Measurements from ENCODE around the gene MTHFD2. TPM values are rescaled to one million over a fixed set of nuclear protein-coding genes. Genes with fewer than 3 reads are reported as not detected.

MTHFD2 gene
- total and polyA plus RNA-seq, 2 of the 8 experiments (the other 6 are each of a cell fraction or from before 2014, with no cell fraction given): 99.5 to 291 TPM

DNA sequence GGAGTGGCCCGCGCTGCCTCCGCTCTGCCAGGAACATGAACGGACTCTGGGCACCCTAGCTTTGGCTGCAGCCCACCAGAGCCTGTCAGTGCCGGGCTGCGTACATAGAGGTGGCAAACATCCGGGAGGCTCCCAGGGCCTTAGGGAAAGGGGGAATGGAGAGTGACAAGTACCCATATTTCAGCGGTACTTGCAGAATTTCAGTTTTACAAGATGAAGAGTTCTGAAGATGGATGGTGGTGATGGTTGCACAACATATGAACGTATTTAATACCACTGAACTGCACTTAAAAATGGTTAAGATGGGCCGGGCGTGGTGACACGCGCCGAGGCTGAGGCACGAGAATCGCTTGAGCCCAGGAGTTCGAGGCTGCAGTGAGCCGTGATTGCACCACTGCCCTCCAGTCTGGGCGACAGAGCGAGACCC, 873 bp downstream of the MTHFD2 start:
- peaks cover 8% of the 10 kb centered on the region for H3K23me2 ChIP-seq (ENCODE audit: low read depth, low read length)
- H4K5ac ChIP-seq (ENCODE audit: insufficient read length, low read depth, low read length): no peak overlapping the region
- 1% methylated on average over 18 of the region's 20 CpGs; no CpG with 5 or more reads in 1 of the 2 experiments for WGBS, 2 experiments (ENCODE audit: extremely low coverage in 1 of 2, insufficient coverage in 1 of 2, insufficient read length in 1 of 2, insufficient replicate concordance in 2 of 2, low coverage in 1 of 2, low lambda C conversion rate in 2 of 2, missing lambda C conversion rate in 1 of 2)
- H3K27ac ChIP-seq (ENCODE audit: low read depth, low read length): peak overlapping the region; percentile 97; the same call in 1 of the 2 replicates
- H3K4me2 ChIP-seq (ENCODE audit: insufficient read depth in 1 of 2, low read depth in 2 of 2, low read length in 2 of 2): peak overlapping the region; percentile 98 to 100
- H2AK5ac ChIP-seq (ENCODE audit: low read depth, low read length): no peak overlapping the region
- no peak overlapping the region for H2AFZ ChIP-seq (ENCODE audit: low read length)
- no peak for FAIRE-seq
- no peak overlapping the region; the same call in 1 of the 2 replicates for H2BK12ac ChIP-seq (ENCODE audit: low read depth, low read length)
- peak overlapping the region; percentile 100; the same call in 1 of the 2 replicates for H4K8ac ChIP-seq (ENCODE audit: extremely low read depth, insufficient read depth, low read length)
- peaks cover 21 to 29% of the 10 kb centered on the region in 2 experiments for H4K20me1 ChIP-seq (replicated peaks in 1 of 2; ENCODE audit: control insufficient read depth in 1 of 2, insufficient read depth in 2 of 2, low read length in 2 of 2)
- H3K23ac ChIP-seq (ENCODE audit: insufficient read length): no peak overlapping the region
- ChIA-PET CTCF (ENCODE audit: partially characterized antibody) (interaction anchor here (0.8 to 2.9 kb wide), 11 partner anchors 10 to 217 kb away, joined by 3 to 23 read pairs (median 3); partner anchors contain the start of genes BOLA3 and MOB1A), POLR2A (ENCODE audit: partially characterized antibody) (interaction anchor here (0.6 to 72.1 kb wide), 25 partner anchors 10 to 462 kb away, joined by 3 to 2699 read pairs (median 4); partner anchors contain the start of genes BOLA3, MOB1A, MTHFD2 and STAMBP)
- H3K4me3 ChIP-seq (ENCODE audit: extremely low read depth in 1 of 4, insufficient read depth in 2 of 4, low read depth in 3 of 4, low read length in 4 of 4): peak overlapping the region; percentile 85 to 98 (median 89)
- no peak overlapping the region for H2BK120ac ChIP-seq (replicated peaks; ENCODE audit: low read depth, low read length)
- no peak overlapping the region for H2BK15ac ChIP-seq (ENCODE audit: low read length)
- H3K4ac ChIP-seq (replicated peaks; ENCODE audit: insufficient read length, low read depth, low read length): no peak overlapping the region
- peak overlapping the region; percentile 55; the same call in 1 of the 2 replicates for H2BK5ac ChIP-seq (ENCODE audit: low read depth, low read length)
- H3K14ac ChIP-seq (ENCODE audit: insufficient read length): no peak overlapping the region
- no peaks in the 10 kb centered on the region for H3K9me3 ChIP-seq (ENCODE audit: insufficient read depth in 2 of 2, low read depth in 1 of 2, low read length in 1 of 2)
- no peaks in the 10 kb centered on the region for H3K27me3 ChIP-seq (replicated peaks in 1 of 4; ENCODE audit: control insufficient read depth in 3 of 4, extremely low read depth in 1 of 4, insufficient read depth in 3 of 4, low read length in 3 of 4)
- peaks cover 3% of the 10 kb centered on the region; the same call in 1 of the 2 replicates for H3K79me1 ChIP-seq (ENCODE audit: low read depth, low read length)
- peaks cover 0 to 9% (median 7%) of the 10 kb centered on the region in 4 experiments; a peak in 5 of 7 replicates for H3K4me1 ChIP-seq (replicated peaks in 1 of 4; ENCODE audit: control insufficient read depth in 3 of 4, insufficient read depth in 4 of 4, low read length in 3 of 4)
- H3K56ac ChIP-seq (replicated peaks; ENCODE audit: insufficient read length, low read depth, low read length): no peak overlapping the region
- H3K18ac ChIP-seq (ENCODE audit: extremely low read depth, low read length): no peak overlapping the region; the same call in 1 of the 2 replicates
- no peak overlapping the region for H4K91ac ChIP-seq (replicated peaks; ENCODE audit: insufficient read length, low read length)
- H3K79me2 ChIP-seq (ENCODE audit: control insufficient read depth in 1 of 2, insufficient read depth in 2 of 2, low read length in 2 of 2): peaks cover 41 to 59% of the 10 kb centered on the region in 2 experiments
- no peak for DNase-seq (ENCODE audit: low read depth in 1 of 2, low spot score in 2 of 2)
- H3K9ac ChIP-seq (replicated peaks in 1 of 4; ENCODE audit: extremely low read depth in 1 of 4, low read depth in 3 of 4, low read length in 3 of 4): peak overlapping the region; percentile 96 to 100 (median 99)
- no peak overlapping the region for H2BK20ac ChIP-seq (ENCODE audit: low read length)
- H3K36me3 ChIP-seq (ENCODE audit: control insufficient read depth in 2 of 4, insufficient read depth in 4 of 4, low read length in 3 of 4): peaks cover 0 to 39% (median 2%) of the 10 kb centered on the region in 4 experiments; a peak in 4 of 8 replicates
- TF ChIP-seq SAP30 (IDR thresholded peaks at IDR 0.05; ENCODE audit: insufficient read depth, insufficient replicate concordance, low read length) (peak; percentile 88), ZNF274 (IDR thresholded peaks at IDR 0.05; ENCODE audit: borderline replicate concordance, extremely low read depth, low read length) (no peak), ASH2L (IDR thresholded peaks at IDR 0.05; ENCODE audit: low read length) (peak; percentile 55), SP1 (IDR thresholded peaks at IDR 0.05; ENCODE audit: low read depth, low read length) (no peak), NRF1 (IDR thresholded peaks at IDR 0.05; ENCODE audit: low read depth, low read length) (0 out of 2 replicates have a peak, but pooled peaks have one; percentile 3), POLR2AphosphoS5 (IDR thresholded peaks at IDR 0.05; ENCODE audit: low read depth, low read length) (0 out of 2 replicates have a peak, but pooled peaks have one; percentile 73), BACH1 (IDR thresholded peaks at IDR 0.05; ENCODE audit: low read length) (no peak), SIN3A (conservative IDR thresholded peaks at IDR 0.05 in 1 of 2, IDR thresholded peaks at IDR 0.05 in 1 of 2; ENCODE audit: low read depth in 1 of 2, low read length in 2 of 2) (peak in 1 of 2 experiments; percentile 72; a peak in 1 of 4 replicates)
- TF ChIP-seq, protein P1, sequence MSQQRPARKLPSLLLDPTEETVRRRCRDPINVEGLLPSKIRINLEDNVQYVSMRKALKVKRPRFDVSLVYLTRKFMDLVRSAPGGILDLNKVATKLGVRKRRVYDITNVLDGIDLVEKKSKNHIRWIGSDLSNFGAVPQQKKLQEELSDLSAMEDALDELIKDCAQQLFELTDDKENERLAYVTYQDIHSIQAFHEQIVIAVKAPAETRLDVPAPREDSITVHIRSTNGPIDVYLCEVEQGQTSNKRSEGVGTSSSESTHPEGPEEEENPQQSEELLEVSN (IDR thresholded peaks at IDR 0.05): no peak
- TF ChIP-seq, protein P2, sequence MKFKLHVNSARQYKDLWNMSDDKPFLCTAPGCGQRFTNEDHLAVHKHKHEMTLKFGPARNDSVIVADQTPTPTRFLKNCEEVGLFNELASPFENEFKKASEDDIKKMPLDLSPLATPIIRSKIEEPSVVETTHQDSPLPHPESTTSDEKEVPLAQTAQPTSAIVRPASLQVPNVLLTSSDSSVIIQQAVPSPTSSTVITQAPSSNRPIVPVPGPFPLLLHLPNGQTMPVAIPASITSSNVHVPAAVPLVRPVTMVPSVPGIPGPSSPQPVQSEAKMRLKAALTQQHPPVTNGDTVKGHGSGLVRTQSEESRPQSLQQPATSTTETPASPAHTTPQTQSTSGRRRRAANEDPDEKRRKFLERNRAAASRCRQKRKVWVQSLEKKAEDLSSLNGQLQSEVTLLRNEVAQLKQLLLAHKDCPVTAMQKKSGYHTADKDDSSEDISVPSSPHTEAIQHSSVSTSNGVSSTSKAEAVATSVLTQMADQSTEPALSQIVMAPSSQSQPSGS (IDR thresholded peaks at IDR 0.05; ENCODE audit: low read length): peak; percentile 41; the same call in 1 of the 2 replicates
